COR-L47 (cell line): Measurements from ENCODE around the gene STPG3.

Experiments used
- DNase-seq: peaks from one replicate; lab custom pipeline; 2025; lab: John Stamatoyannopoulos, UW

Gene STPG3

DNA sequence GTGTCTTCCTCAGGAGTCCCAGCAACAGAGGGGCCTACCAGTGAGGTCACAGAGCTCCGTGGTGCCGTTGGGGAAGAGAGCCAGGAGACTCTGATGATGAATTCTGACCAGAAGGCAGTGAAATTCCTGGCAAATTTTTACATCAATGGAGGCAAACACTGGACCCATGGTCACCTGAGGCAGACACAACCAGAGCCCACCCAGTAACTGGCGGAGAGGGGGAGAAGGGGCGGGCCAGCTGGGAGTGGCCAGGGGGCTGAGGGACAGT, at the start of gene STPG3:
Gene STPG3, plus strand, starts transcription at position 93 of the 268 bp plus-strand sequence. Its CDS starts 1 bp downstream, at position 94.
- DNase-seq = no peak

- no peak for DNase-seq
These were observed 48.1 kb upstream of the STPG3 start for GRCh38 chr9:137202966-137203365.

GRCh38 chr9:137204731-137205125, 46.4 kb upstream of the STPG3 start:
- DNase-seq = no peak

DNA sequence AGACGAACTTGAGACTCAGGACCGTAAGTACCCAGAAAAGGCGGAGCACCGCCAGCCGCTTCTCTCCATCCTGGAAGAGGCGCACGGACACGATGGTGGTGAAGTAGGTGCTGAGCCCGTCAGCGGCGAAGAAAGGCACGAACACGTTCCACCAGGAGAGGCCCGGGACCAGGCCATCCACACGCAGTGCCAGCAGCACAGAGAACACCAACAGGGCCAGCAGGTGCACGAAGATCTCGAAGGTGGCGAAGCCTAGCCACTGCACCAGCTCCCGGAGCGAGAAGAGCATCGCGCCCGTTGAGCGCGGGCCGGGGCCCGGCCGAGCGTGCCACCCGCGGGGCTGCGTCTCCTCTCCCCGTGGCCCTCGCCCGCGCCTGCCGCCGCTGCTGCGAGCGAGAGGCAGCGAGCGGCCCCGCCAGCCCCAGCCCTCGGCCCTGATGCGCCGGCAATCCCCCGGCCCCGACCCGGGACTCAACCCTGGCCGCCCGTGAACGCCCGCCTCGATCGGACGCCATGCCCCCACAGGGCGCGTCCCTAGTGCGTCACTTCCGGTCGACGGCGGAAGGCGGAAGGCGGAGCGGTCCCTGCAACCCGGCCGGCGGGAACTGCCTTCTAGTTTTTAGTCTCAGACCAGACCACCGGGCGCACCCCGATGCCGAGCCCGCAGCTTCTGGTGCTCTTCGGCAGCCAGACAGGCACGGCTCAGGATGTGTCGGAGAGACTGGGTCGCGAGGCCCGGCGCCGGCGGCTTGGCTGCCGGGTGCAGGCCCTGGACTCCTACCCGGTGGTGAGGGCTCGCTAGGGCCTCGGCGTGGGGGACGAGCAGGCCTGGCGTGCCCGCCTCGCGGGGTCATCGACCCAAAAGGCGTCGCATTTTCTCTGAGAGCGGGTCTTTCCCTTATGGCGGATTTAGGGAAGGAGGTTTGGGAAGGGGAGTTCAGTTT, 45.7 kb upstream of the STPG3 start, which contains the start of the genes NDOR1 and TMEM203:
Gene NDOR1, plus strand, starts transcription at position 575 of the 944 bp plus-strand sequence. Its CDS starts 78 bp downstream, at position 653.
Gene TMEM203, minus strand, starts transcription at position 523 of the 944 bp plus-strand sequence. Its CDS starts 234 bp downstream, at position 289.
- DNase-seq = peak; percentile 70

DNA sequence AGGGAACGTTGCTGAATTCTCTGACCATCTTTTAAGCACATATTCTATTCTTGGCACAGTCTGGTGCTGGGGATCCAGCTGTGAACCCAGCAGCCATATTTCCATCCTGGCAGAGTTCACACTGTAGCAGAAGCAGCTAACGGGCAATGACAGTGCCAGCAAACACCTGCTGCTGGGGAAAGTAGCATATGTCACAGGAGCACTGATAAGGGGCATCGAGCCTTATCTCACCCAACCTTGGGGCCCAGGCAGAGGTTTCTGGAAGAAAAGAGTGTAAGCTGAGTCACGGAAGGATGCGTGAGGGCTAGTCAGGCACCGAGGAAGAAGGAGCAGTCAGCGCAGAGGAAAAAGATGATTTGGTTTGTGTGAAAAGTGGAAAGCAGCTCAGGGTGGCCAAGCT, 44.5 kb upstream of the STPG3 start:
- DNase-seq = no peak

- DNase-seq = no peak
These were observed 39.6 kb upstream of the STPG3 start for GRCh38 chr9:137211532-137211931.

DNA sequence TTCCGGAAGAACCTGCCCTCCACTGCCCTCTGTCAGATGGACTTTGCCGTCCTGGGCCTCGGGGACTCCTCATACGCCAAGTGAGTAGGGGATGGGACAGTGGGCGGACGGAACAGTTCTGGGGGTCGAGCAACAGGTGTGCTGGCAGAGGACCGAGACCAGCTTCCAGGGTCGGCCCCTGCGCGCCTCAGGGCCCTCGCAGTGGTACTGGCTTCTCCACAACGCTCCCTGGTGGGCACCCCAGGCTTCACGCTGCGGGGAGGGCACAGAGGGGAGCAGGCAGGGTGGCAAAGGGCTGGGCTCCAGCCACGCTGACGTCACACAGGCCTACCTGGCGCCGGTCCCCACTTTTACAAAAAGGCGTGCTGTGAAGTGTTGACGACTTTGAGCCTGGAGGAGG, 38.6 kb upstream of the STPG3 start:
- no peak for DNase-seq

GRCh38 chr9:137213160-137214060, 37.7 kb upstream of the STPG3 start:
- DNase-seq = no peak

DNA sequence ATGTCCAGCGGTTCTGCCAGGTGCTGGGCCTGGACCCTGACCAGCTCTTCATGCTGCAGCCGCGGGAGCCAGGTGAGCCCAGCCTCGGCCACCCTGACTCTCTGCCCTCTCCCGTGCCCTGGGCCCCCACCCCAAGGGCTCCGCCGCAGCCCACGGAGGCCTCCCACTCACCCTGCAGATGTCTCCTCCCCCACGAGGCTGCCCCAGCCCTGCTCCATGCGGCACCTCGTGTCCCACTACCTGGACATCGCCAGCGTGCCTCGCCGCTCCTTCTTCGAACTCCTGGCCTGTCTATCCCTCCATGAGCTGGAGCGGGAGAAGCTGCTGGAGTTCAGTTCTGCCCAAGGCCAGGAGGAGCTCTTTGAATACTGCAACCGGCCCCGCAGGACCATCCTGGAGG, 36.5 kb upstream of the STPG3 start:
- DNase-seq = no peak

DNA sequence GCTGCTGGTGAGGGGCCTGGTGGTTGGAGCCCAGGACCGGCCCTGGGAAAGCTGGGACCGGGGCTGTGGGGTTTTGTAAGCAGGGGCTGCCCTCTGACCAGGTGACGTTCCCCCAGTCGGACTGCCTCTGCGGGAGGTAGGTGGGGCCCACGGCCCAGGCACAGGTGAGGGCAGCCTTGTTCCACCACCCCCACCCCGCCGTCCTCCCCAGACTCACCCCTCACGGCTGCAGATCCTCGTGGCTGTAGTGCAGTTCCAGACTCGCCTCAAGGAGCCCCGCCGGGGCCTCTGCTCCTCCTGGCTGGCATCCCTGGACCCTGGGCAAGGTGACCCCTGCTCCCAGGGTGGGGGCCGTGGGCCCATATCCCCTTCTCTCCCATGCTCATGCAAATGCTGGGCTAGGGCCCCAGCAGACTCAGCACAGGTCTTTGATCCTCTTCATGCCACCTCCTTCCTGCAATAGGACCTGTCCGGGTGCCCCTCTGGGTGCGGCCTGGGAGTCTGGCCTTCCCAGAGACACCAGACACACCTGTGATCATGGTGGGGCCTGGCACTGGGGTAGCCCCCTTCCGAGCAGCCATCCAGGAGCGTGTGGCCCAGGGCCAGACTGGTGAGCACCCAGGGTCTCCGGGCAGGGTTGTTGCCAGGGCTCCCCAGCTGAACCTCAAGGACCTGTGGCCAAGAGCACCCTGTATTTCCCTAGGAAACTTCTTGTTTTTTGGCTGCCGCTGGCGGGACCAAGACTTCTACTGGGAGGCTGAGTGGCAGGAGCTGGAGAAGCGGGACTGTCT, 35.7 kb upstream of the STPG3 start:
- DNase-seq = no peak

- DNase-seq = no peak
These were observed 34.7 kb upstream of the STPG3 start for GRCh38 chr9:137216188-137216965.

- peak; percentile 77 for DNase-seq
These were observed 33.5 kb upstream of the STPG3 start for GRCh38 chr9:137217276-137218211.

- no peak for DNase-seq
These were observed 32.8 kb upstream of the STPG3 start for GRCh38 chr9:137218212-137218753.

DNA sequence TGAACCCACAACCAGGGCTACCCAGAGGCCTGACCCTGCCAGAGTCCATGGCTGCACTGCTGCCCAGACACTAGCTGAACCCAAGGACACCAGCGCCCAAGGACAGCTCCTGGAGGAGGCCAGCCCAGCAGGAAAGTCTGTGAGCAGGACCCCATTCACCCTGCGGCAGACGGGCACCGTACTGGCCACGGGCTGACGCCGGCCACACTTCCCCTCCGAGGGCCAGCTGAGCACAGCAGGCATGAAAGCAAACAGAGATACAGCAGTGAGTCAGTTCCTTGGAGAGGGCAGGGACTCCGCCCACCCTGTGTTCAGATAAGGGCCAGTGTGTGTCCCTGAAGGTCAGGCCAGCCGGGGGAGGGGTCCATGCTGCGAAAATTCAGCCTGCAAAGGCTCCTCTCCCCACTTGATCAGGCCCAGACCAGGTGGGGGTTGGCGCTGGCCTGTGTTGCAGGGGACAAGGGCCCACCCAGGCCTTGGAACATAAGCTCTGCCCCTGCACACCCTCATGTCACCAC, 32.3 kb upstream of the STPG3 start:
- DNase-seq = no peak

DNA sequence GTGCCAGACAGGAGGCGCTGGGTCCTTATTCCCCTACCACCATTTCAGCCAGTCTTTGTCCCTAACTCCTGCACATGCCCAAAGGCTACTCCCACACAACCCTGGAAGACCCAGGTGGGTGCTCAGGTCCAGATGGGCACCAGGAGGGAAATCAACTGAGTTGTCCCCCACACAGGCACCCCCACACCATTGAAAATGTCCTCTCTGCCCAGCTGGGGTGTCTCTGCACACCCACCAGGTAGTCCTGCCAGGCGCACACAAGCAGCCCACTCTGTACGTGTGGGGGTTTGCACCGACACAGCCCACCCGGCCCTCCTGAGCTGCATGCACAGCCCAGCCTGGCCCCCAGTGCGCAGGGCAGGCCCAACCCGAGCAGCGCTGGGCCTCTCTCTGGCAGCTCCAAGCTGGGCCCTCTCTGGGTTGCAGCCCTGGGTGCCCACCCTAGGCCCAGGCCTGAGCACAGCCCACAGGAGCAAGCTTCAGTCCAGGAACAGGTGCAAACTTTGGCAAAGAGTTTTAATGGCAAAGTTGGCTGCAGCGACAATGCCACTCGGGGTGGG, 31.2 kb upstream of the STPG3 start:
- DNase-seq = no peak

- no peak for DNase-seq
These were observed 30.6 kb upstream of the STPG3 start for GRCh38 chr9:137220317-137221094.

GRCh38 chr9:137221095-137221505, 30.0 kb upstream of the STPG3 start:
- no peak for DNase-seq

DNA sequence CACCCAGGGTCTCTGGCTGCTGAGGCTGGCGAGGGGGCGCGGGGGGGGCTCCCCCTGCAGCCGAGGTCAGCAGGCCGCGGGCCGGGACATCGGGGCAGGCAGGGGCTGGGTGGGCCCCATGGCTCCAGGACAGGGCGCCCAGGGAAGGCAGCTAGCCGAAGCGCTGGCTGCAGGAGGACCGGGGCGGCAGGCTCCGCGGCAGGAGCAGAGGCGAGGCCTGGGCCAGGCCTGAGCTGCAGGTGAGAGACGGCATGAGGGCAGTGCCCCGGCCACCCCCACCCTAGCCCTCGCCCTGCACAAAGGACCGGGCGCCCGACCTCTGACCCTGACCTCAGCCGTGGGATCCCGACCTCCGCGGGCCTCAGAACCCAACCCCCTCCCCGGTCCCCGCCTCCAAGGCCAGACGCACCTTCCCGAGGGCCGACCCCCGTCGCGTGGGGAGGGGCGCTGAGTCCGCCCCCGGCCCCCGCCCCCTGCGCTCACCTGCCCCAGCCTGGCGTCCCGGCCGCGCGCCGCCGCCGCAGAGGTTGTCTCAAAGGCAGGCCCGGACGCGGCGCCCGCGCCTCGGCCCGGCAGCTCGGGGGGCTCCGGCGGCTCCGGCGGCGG, 29.5 kb upstream of the STPG3 start:
- DNase-seq = peak; percentile 38
